ENCODE measurements around the gene KISS1. TPM values are rescaled to one million over a fixed set of nuclear protein-coding genes. Genes with fewer than 3 reads are reported as not detected.
A peak's percentile ranks its signal among the peaks of the same experiment; 100 is the strongest.

Gene KISS1
- total and polyA plus RNA-seq, 2 donors from 2014 or later, result 0.50 to 25.2 TPM

- no peaks in the 10 kb centered on the region for H3K9me3 ChIP-seq (ENCODE audit: control insufficient read depth in 2 of 3, insufficient read depth in 1 of 3, low read length in 3 of 3)
- peaks cover 0 to 13% (median 13%) of the 10 kb centered on the region in 3 donors for H3K36me3 ChIP-seq (ENCODE audit: control insufficient read depth in 2 of 3, insufficient read depth in 3 of 3, low read length in 3 of 3)
- no peaks in the 10 kb centered on the region for H3K27me3 ChIP-seq (ENCODE audit: control insufficient read depth, insufficient read depth, low read length)
- DNase-seq (no peak), FAIRE-seq (no peak)
- H3K4me1 ChIP-seq (ENCODE audit: control insufficient read depth in 2 of 3, insufficient read depth in 2 of 3, low read depth in 1 of 3, low read length in 3 of 3), result peaks cover 0 to 20% (median 6%) of the 10 kb centered on the region in 3 donors
- H3K9ac ChIP-seq (ENCODE audit: low read length in 3 of 3), result peak overlapping the region in 1 of 3 donors; percentile 42
- intact Hi-C loops (cut with DNase I), result no loop called here
- peak overlapping the region in 2 of 3 donors; percentile 80 to 82 for H3K4me3 ChIP-seq (ENCODE audit: low read length in 3 of 3)
- no peak for TF ChIP-seq CTCF (IDR thresholded peaks at IDR 0.05; ENCODE audit: borderline replicate concordance, extremely low read depth, insufficient read depth)
- H3K27ac ChIP-seq (ENCODE audit: low read depth in 2 of 2, low read length in 2 of 2), result peak overlapping the region; percentile 56 to 76
Observed at GRCh38 chr1:204149107-204149506, 47.2 kb downstream of the KISS1 start.

GRCh38 chr1:204147406-204148383, 48.6 kb downstream of the KISS1 start:
- Histone ChIP-seq H3K27ac (ENCODE audit: low read depth in 2 of 2, low read length in 2 of 2) (peak overlapping the region; percentile 71 to 85), H3K4me1 (ENCODE audit: control insufficient read depth in 2 of 3, insufficient read depth in 2 of 3, low read depth in 1 of 3, low read length in 3 of 3) (peaks cover 0 to 23% (median 6%) of the 10 kb centered on the region in 3 donors), H3K9me3 (ENCODE audit: control insufficient read depth in 2 of 3, insufficient read depth in 1 of 3, low read length in 3 of 3) (no peaks in the 10 kb centered on the region), H3K36me3 (ENCODE audit: control insufficient read depth in 2 of 3, insufficient read depth in 3 of 3, low read length in 3 of 3) (peaks cover 0 to 13% (median 13%) of the 10 kb centered on the region in 3 donors), H3K9ac (ENCODE audit: low read length in 3 of 3) (peak overlapping the region in 2 of 3 donors; percentile 15 to 32), H3K4me3 (ENCODE audit: low read length in 3 of 3) (peak overlapping the region in 2 of 3 donors; percentile 80 to 82), H3K27me3 (ENCODE audit: control insufficient read depth, insufficient read depth, low read length) (no peaks in the 10 kb centered on the region)
- no peak for FAIRE-seq
- DNase-seq, result no peak
- intact Hi-C loops (cut with DNase I), result no loop called here
- no peak for TF ChIP-seq CTCF (IDR thresholded peaks at IDR 0.05; ENCODE audit: borderline replicate concordance, extremely low read depth, insufficient read depth)

GRCh38 chr1:204146965-204147364, 49.3 kb downstream of the KISS1 start:
- H3K9ac ChIP-seq (ENCODE audit: low read length in 3 of 3), result peak overlapping the region in 1 of 3 donors; percentile 12
- intact Hi-C loops (cut with DNase I), result no loop called here
- H3K4me3 ChIP-seq (ENCODE audit: low read length in 3 of 3), result peak overlapping the region in 2 of 3 donors; percentile 80 to 82
- no peak for FAIRE-seq
- H3K27ac ChIP-seq (ENCODE audit: low read depth in 2 of 2, low read length in 2 of 2), result peak overlapping the region; percentile 71 to 85
- peaks cover 0 to 19% (median 6%) of the 10 kb centered on the region in 3 donors for H3K4me1 ChIP-seq (ENCODE audit: control insufficient read depth in 2 of 3, insufficient read depth in 2 of 3, low read depth in 1 of 3, low read length in 3 of 3)
- peak in 1 of 5 donors; percentile 24 for DNase-seq
- no peaks in the 10 kb centered on the region for H3K27me3 ChIP-seq (ENCODE audit: control insufficient read depth, insufficient read depth, low read length)
- H3K9me3 ChIP-seq (ENCODE audit: control insufficient read depth in 2 of 3, insufficient read depth in 1 of 3, low read length in 3 of 3), result no peaks in the 10 kb centered on the region
- no peak for TF ChIP-seq CTCF (IDR thresholded peaks at IDR 0.05; ENCODE audit: borderline replicate concordance, extremely low read depth, insufficient read depth)
- H3K36me3 ChIP-seq (ENCODE audit: control insufficient read depth in 2 of 3, insufficient read depth in 3 of 3, low read length in 3 of 3), result peaks cover 0 to 17% (median 15%) of the 10 kb centered on the region in 3 donors
